Measurements from ENCODE around the gene ANKZF1.

Gene ANKZF1

DNA sequence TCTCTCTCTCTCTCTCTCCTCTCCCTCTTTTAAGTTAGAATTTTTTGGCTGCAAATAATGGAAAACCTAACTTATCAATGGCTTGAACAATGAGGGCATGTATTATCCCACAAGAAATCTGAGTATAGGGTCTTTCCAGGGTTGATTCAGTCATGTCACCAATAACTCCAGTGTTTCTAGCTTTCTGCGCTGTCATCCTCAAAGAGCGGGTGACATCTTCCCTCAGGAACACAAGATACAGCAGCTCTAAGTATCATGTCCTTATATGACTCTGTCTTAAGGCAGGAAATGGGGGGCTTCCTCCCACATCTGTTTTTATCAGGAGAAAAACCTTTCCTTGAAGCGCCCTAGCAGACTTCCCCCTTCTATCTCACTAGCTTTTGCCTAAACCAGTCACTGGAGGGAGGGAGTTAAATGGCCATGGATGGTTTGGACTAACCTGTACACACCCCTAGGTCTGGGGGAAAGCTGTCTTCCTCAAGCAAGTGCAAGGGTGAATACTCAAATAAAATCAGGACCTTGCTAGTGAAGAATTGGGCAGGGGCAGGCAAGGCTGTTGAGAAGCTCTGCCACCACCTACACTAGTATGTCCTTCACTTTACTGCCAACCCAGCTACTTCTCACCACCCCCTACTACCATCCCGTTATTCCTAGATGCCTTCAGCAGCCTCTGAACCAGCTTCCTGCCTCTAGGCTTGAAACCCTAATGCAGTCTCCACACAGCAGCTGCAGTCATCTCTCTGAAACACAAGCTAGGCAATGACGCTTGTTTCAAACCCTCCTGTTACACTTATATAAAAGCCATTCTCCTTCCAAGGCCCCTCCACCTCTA lies 31.6 kb downstream of the ANKZF1 start:
- DNase-seq = no peak

DNA sequence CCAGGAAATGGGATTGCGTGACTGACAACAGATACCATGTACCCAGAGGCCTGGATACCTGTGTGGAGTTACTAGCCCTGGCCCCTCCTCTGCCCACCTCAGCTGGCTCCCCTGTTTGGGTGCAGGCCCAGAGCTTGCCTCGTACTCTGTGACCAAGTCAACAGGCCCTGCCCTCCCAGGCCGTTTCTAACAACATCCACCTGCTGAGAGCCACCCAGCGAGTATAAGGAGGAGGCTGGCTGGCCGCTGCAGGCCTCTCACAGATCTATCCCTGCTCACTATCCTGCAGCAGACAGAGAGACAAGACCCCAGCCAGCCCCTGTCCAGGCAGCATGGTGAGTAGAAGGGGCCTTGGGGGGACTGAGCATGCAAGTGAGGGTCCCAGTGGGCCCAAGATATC lies 36.6 kb downstream of the ANKZF1 start:
- no peak for DNase-seq

DNA sequence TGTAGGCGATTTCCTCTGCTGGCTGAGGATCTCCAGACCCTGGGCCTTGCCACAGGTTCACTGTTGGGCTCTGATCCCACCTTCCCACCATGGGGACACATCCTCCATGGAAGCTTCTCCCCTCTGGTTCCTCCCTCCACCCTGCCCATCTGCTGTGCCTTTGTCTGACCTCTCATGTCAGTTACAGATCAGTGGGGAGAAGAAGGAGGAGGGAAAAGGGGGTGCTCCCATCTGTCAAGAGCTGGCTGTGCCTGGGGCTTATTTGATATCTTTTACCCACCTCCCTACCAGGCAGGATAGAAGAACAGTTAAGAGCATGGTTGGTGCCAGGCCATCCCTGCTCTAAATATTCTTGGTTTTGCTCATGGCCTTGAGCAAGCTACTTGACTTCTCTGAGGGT lies 37.3 kb downstream of the ANKZF1 start:
- no peak for DNase-seq

DNA sequence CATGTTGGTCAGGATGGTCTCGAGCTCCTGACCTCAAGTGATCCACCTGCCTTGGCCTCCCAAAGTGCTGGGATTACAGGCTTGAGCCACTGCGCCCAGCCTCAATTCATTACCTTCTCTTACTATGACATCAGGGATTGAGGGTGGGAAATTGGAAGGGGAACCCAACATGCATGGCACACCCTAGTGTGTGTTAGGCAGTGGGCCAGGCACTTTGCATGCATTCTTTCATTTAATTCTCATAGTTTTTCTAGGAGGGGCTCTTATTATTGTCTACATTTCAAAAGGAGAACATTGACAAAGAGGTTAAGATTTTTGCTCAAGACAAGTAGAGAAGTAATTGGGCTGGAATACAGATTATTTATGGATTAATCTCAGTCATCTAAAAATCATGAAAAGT lies 38.7 kb downstream of the ANKZF1 start:
- DNase-seq = no peak

DNA sequence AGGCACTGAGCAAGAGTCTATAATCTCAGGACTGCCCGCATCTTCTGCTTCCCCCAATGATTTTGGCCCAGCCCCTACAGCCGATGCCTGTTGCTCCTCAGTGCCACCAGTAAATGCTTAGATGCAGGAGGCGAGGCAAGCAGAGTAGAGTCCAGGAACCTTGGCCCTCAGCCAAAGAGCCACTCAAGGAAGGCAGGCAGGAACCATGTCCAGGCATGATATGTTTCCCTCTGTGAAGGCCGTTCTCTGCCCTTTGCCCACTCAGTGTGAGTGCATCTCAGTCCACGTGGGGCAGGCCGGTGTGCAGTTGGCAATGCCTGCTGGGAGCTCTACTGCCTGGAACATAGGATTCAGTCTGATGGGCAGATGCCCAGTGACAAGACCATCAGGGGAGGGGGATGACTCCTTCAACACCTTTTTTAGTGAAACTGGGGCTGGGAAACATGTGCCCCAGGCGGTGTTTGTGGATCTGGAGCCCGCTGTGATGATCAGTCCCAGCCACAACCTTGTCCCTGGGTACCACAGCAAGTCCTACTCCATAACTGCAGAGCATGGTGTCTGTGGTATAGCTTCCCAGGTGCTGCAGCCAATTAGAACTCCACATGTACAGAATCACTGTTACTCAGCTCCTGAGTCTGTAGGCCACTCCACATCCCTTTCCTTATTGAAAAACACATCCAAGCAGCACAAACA lies 39.9 kb downstream of the ANKZF1 start:
- DNase-seq = no peak

DNA sequence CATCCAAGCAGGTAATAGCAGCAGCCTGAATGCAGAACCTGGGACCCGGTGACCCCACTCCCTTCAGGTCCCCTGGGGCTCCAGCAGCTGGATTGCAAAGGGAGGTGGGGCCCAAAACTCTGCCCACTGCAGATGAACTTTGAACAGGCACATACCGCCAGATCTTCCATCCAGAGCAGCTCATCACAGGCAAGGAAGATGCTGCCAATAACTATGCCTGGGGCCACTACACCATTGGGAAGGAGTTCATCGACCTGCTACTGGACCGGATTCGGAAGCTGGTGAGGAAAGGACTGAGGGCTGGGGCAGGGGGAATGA lies 40.4 kb downstream of the ANKZF1 start:
- no peak for DNase-seq

DNA sequence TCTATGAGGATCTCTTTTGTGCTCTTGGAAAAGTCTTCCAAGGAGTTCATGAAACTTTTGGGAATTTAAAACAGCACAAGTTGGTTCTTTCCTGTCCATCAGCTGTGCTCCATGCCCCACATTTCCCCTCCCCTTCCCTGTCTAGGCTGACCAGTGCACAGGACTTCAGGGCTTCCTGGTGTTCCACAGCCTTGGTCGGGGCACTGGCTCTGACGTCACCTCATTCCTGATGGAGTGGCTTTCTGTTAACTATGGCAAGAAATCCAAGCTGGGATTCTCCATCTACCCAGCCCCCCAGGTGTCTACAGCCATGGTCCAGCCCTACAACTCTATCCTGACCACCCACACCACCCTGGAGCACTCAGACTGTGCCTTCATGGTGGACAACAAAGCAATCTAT lies 41.4 kb downstream of the ANKZF1 start:
- no peak for DNase-seq

DNA sequence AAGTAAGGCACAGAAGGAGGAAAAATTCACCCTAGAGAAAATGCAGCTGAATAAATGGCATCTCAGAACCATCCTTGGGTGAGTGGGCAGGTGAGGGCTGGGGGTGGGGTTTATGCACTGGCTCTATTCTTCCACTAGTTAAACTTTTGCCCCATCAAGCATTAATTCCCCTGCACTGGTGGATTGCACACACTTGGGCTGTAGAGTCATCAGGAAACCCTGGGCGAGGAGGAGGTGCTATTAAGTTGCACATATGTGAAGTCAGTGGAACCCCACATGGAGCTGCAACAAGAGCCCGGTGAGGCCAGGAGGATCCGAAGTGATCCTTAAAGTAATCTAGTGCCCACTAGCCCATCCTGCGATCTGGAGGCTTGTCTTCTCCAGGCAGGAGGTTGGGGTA lies 42.8 kb downstream of the ANKZF1 start:
- DNase-seq = no peak

DNA sequence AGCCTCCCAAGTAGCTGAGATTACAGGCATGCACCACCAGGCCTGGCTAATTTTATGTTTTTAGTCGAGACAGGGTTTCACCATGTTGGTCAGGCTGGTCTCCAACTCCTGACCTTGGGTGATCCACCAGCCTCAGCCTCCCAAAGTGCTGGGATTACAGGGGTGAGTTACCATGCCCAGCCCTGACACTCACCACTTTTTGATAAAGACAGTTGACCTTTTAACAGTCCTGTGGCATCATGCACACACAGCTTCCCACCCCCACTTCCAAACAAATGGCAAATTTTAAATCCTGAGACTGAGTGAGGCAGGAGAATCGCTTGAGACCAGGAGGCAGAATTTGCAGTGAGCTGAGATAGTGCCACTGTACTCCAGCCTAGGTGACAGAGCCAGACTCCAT lies 43.4 kb downstream of the ANKZF1 start:
- DNase-seq = no peak

DNA sequence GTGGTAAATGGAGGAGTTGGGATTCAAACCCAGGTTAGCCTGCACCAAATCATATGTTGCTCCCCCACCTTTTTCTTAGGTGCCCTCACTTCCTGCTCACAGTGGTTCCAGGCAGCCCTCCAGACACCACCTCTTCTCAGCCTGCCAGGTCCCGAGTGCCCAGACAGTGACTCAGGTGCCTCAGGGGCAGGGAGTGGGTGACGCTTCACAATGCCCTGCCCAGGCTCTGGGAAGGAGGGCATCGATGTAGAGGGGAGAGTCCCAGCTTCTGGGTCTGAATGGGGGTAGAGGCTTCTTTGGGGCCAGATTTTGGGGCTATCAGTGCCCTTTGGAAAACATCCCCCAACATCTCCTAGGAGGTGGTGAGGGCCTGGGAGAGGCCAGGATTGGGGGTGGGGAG lies 44.3 kb downstream of the ANKZF1 start:
- no peak for DNase-seq

DNA sequence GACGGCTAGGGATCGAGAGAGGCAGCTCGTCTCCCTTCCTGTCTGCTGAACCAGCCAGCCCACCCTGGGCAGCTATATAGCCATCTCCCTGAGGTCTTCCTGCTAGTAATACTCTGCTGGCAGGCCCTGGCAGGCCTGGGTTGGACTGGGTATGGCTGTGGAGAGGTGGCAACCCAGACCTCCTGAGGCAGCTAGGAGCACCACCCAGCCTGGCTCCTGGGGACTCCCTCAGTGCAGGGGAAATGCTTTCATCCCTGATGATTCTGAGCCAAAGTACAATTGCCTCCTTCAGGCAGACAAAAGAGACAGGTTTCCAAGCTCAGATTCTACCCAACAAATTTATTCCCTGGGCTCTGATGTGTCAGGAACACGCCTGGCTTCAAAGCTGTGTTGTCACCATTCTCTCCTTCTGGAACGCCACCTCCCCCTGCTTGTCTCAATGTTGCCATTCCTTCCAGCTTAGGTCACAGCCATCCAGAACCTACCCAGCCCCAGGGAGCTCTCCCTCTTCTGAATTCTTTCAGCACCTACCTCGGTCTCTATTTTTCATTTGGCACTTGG lies 44.8 kb downstream of the ANKZF1 start:
- no peak for DNase-seq

DNA sequence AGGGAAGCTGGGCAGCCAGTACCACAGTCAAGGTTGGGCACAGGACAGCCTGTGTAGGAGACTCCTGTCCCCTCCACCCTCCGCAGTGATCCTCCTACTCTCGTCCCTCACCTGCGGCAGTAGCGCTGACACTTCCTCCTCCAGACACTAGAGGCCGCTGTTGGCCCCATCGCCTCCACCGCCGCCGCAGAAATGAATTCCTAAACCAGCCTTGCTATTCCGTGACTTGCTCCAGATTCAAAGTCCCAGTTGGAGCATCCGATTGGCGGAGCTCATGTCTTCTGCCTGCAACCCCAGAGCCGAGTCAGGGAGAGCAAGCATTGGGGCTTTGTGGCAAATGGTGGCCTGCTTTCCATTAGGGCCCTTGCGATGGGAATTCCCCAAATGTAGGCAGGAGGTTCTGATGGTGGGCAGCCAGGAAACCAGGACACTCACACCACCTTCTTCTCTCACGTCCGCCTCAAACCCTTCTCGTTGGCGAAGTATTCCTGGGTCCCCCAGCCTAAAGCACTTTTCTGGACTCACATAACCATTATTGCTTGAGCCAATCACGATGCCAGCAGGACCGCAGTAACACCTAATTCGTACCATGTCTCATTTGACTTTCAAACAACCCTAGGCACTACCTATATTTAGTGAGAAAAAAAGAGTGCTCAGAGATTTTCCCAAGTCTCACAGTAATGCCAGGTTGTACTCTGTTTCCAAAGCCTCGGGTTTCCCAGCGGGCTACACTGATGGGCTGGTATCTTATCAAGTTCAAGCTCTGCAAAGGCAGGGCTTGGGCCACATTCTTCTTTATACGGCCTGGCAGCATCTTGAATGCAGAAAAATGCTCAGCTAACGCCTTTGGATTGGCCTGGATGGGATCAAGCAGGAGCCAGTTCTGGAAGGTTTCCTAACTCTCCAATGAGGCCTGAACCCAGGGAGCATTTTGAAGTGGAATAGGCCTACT lies 48.4 kb downstream of the ANKZF1 start:
- DNase-seq = peak; percentile 74

DNA sequence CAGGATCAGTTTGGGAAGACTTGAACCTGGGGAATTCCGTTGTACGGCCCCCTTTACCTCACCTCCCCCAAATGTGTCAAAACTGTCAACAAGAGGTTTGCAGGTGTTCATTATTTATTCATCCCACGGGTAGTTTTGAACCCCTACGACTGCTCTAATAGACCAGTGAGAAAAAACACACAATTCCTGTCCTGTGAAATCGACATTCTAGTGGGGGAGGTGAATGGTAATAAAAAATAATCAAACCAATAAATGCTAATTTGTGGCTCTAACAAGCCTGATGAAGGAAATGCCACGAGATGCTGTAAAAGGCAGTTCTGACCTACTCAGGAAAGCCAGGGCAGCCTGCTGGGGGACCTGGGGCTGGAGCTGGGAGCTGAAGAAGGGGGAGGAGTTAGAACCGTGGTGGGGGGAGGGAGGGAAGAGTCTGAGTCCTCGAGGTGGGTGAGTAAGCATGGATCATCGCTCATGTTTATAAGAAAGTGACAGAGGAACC lies 49.1 kb downstream of the ANKZF1 start:
- DNase-seq = no peak

DNA sequence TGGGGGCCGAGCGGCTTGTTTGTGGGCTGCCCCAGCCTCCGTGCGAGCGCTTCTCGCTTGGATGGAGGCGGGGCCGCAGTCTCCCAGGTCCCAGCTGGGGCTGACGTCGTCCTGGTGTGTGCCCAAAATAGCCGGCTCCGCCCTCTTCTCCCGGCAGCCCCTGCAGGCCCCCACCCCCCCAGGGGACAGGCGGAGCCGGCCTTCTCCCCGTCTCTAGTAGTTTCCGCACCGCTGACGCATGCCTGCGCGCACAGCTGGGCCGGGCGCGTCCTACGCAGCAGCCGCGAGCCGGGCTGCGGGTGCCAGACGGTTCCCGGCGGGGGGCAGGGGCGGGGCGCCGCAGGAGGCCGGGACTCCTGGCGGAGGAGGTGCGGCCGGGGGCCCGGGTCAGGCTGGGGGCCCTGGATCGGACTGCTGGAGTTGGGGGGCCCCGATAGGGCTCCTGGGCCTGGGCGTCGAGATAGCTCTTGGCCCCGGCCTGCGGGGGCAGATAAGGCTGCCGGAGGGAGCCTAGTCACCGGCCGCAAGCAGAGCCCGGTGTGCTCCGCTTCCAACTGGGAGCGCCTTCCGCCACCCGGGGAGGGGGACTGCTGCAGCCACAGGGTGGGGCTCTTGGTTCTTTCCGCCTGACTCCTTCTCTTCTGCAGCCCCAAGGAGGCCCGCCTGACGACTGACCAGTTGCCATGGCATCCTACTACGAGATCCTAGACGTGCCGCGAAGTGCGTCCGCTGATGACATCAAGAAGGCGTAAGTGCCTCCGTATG lies 49.7 kb downstream of the ANKZF1 start, which contains the start of gene DNAJB2:
DNAJB2 (plus strand) TSS at position 216 of the 765 bp plus-strand sequence; CDS start at position 684, 468 bp downstream.
- peak; percentile 100 for DNase-seq

DNA sequence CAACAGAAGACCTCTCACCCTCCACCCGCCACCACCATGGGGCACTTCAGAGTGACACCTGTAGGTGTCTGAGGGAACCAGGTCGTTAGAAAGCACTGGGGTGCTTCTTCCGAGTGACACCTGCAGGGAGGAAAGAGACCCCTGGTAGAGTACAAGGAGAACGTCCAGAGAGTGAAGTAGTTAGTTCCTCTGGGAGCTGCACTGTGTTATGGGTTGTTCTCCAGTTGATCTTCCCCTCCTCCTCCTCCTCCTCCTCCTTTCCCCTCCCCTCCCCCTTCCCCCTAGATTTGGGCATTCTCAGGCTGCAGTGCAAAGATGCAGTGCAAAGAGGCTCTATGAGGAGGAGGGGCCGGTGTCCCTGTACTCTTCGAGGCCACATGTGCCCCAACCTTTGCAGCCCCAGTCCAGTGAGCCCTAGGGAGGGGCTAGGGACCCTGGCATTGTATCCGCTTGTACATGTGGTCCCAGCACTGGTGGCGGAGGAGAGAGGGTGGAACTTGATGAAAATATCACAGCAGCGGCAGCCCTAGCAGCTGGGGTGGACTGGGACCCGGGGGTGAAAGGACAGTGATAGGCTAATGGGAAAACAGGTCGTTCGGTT lies 50.4 kb downstream of the ANKZF1 start:
- DNase-seq = no peak

DNA sequence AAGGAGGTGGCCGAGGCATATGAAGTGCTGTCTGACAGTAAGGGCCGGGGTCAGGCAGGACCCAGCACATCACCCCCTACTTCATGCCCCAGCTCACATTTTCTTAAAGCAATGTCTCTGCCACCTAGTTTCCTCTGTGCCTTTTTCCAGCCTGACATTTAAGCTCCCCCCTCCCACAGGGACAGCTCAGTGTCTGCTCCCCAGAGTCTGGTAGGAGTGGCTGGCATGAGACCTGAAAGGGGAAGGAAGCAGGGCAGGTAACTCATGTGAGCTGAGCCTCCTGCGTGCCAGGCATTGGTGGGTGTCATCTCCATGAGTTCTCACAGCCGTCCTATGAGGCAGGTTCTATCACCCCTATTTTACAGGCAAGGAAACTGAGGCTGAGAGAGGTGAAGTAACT lies 51.0 kb downstream of the ANKZF1 start:
- no peak for DNase-seq

DNA sequence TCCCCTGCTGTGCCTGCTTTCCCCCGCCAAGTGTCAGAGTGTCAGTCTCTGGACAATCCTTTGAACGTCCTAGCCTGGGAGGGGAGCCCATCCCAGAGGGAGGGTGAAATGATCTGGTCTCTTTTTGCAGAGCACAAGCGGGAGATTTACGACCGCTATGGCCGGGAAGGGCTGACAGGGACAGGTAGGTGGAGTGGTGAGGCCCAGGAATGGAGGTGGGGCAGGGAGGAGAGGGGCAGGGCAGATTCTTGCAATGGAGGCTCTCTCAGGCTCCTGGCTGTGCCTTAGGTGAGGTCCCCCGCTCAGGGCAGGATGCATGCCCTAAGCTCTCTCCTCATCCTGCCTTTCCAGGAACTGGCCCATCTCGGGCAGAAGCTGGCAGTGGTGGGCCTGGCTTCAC lies 52.0 kb downstream of the ANKZF1 start:
- no peak for DNase-seq

DNA sequence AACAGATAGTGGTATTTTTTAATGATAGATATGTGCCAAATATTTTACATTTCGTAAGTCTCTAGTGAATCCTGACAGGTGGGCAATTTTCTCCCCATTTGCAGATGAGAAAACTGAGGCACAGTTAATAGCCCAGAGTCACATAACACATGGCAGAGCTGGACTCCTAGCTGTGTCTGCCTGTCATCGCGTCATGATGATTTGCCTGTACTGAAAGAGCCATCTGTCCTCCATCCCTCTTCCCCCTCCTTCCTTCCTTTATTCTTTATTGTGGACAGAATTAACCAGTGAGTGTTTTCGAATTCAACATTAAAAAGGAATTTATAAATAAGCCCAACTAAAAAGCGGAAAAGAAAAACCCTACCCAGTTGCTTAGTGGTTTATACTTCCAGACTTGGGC lies 52.8 kb downstream of the ANKZF1 start:
- no peak for DNase-seq

DNA sequence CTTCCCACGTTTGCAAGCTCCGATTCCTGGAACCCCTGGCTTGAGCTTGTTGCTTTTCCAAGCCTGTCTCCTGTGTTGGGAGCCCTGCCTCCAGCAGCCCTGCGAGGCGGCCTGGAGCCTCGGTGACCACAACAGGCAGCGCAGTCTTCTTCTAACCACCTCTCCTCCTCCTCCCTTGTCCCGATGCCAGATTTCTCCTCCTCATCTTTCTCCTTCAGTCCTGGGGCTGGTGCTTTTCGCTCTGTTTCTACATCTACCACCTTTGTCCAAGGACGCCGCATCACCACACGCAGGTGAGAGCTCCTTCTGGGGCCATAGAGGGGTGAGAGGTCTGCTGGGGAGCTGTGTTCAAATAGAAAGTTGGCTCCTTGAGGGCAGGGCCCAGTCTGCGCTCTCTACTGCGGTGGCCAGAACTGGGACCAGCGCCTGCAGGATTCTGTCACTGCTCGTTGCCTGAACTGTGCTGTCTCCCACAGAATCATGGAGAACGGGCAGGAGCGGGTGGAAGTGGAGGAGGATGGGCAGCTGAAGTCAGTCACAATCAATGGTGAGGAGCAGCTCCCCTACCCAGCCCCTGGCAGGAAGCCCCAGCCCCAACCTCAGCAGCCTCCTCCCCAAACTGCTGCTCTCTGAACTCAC lies 53.5 kb downstream of the ANKZF1 start:
- DNase-seq = no peak

DNA sequence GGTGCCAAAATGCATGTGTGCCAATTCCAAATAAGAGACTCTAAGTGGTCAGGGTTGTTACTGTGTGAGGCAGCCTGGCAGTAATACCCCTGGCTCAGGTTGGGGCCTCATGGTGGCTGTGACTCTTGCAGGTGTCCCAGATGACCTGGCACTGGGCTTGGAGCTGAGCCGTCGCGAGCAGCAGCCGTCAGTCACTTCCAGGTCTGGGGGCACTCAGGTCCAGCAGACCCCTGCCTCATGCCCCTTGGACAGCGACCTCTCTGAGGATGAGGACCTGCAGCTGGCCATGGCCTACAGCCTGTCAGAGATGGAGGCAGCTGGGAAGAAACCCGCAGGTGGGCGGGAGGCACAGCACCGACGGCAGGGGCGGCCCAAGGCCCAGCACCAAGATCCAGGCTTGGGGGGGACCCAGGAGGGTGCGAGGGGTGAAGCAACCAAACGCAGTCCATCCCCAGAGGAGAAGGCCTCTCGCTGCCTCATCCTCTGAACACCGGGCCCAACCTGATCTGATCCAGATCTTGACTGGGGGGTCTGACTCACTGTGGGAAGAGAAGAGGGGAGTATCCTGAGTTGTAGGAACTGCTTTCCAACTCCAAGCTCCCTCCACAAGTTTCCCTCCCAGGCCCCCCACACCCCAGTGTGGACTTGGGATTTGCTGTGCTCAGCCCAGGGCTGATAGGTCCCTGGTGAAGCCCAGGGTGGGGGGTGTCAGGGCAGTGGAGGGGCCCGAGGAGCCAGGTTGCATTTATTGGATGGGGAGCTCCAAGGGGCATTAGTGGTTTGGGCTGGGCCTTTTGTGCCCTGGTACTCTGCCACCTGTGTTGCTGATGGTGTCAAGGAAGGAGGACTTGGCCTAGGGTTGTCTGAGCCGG lies 55.1 kb downstream of the ANKZF1 start:
- DNase-seq = no peak

All from CD4-positive, alpha-beta T cell treated with Interleukin-15 for 1 hour (primary cell).